Ishikawa (cell line): ENCODE results near the gene TIPRL.
A peak's percentile ranks its signal among the peaks of the same experiment; 100 is the strongest.

Source experiments
- CEBPB ChIP-seq: IDR thresholded peaks from 2 replicates; pipeline ENCODE4 v1.6.1; 2012
- NFIC ChIP-seq: IDR thresholded peaks from 2 replicates; pipeline ENCODE4 v1.6.1; 2012
- RAD21 ChIP-seq: IDR thresholded peaks from 2 replicates; pipeline ENCODE4 v1.6.1; 2012; ENCODE audit warnings: low read depth
- TCF12 ChIP-seq: IDR thresholded peaks from 2 replicates; pipeline ENCODE4 v1.6.1; 2012; ENCODE audit warnings: low read depth
- YY1 ChIP-seq: IDR thresholded peaks from 2 replicates; pipeline ENCODE4 v1.6.1; 2012; ENCODE audit warnings: low read depth
- TF ChIP-seq, protein P1 (sequence below): IDR thresholded peaks from 2 replicates; pipeline ENCODE4 v1.6.1; 2012; ENCODE audit warnings: low read depth, mild to moderate bottlenecking
- TF ChIP-seq, protein P2 (sequence below): IDR thresholded peaks from 2 replicates; pipeline ENCODE4 v1.6.1; 2012

DNA sequence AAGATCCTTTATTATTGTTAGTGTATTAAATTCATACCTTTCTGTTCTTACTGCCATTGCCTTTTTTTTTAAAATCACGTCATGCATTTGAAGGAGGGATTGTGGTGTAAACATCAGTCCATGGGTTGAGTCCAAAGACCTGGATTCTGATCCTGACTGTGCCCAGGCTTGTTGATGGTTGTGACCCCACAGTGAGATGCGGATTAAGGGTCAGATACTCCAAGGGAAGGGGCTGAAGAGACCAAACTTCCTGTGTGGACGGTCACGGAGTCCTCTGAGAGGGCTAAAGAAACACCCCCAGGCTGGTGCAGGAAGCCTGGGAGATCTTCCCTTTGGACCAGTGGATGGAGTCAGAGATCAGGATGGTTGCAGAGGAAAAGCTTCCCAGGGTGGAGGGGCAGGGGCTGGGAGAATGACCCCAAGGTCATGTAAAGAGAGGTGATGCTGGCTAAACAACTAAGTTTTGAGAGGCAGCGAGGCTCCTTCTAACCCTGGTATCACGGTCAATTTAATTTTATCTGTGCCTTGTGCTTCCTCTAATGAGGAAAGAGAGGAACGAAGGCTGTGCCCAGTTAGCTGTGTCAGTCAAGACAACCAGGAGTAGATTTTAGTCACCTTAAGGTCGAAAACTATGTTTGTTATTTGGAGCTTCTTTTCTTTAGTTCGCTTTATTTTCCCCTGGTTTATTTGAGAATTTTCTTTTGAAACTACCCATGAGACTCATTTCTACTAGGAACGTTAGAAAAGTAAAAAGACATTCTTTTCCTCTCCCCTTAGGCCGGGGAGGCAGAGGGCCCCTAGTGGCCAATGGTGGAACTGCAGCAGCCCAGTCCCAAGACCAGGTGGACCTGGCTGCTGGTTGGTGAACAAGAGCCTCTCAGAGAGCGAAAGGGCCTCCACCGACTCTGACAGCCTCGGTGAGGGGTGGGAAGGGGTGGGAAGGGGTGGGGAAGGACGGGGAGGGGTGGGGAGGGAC lies 33.3 kb upstream of the TIPRL start:
- TF ChIP-seq, protein P1, sequence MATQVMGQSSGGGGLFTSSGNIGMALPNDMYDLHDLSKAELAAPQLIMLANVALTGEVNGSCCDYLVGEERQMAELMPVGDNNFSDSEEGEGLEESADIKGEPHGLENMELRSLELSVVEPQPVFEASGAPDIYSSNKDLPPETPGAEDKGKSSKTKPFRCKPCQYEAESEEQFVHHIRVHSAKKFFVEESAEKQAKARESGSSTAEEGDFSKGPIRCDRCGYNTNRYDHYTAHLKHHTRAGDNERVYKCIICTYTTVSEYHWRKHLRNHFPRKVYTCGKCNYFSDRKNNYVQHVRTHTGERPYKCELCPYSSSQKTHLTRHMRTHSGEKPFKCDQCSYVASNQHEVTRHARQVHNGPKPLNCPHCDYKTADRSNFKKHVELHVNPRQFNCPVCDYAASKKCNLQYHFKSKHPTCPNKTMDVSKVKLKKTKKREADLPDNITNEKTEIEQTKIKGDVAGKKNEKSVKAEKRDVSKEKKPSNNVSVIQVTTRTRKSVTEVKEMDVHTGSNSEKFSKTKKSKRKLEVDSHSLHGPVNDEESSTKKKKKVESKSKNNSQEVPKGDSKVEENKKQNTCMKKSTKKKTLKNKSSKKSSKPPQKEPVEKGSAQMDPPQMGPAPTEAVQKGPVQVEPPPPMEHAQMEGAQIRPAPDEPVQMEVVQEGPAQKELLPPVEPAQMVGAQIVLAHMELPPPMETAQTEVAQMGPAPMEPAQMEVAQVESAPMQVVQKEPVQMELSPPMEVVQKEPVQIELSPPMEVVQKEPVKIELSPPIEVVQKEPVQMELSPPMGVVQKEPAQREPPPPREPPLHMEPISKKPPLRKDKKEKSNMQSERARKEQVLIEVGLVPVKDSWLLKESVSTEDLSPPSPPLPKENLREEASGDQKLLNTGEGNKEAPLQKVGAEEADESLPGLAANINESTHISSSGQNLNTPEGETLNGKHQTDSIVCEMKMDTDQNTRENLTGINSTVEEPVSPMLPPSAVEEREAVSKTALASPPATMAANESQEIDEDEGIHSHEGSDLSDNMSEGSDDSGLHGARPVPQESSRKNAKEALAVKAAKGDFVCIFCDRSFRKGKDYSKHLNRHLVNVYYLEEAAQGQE = no peak
- no peak for TF ChIP-seq NFIC
- TF ChIP-seq RAD21 = peak; percentile 76
- TF ChIP-seq, protein P2, sequence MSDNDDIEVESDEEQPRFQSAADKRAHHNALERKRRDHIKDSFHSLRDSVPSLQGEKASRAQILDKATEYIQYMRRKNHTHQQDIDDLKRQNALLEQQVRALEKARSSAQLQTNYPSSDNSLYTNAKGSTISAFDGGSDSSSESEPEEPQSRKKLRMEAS = no peak
- no peak for TF ChIP-seq CEBPB
- no peak for TF ChIP-seq TCF12
- no peak for TF ChIP-seq YY1
